ACHN (cell line): Measurements from ENCODE around the gene SEMA6A.
A peak's percentile ranks its signal among the peaks of the same experiment; 100 is the strongest.

Experiments
- DNase-seq: peaks from one replicate; pipeline ENCODE4 v3.0.0-alpha.2; 2015
- in situ Hi-C: cut with HindIII; loops from 2 replicates; pipeline ENCODE4 v1.10.0; 2017; ENCODE audit warnings: low sequenced_read_pairs, low pct_ligation_motif_present, low pct_unique_long_range_greater_than_20kb

SEMA6A gene

DNA sequence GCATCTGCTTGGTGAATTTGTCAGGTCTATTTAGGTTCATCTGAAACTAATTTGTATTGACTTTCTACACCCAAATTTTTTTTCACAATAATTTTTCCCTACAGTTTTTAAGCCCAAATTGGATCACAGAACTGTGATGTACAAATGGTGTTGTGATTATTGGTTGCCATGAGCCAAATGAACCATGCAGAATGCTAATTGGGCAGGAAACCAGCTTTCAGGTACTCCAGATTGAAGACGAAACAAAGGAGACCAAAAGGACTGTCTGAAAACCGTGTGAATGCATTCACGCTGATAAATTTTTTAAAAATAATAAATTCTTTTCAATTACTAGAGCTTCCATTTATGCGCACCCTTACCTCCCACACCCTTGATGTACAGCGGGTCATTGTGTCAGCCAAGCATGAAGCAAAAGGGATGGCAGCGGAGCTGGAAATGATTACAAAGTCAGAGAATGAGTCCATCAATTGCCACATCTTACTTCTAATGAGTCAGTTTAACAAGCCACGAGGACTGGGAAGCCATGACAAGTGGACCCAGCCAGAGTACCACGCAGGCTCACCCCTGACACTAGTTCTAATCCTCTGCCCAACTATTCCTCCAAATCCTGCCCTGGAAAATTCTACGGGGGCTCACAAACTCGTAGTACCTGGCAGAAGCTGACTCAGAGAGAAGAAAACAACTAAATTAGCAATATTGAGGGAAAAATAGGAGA, 66.5 kb downstream of the SEMA6A start:
- in situ Hi-C loops, result no loop called here
- DNase-seq, result no peak

DNA sequence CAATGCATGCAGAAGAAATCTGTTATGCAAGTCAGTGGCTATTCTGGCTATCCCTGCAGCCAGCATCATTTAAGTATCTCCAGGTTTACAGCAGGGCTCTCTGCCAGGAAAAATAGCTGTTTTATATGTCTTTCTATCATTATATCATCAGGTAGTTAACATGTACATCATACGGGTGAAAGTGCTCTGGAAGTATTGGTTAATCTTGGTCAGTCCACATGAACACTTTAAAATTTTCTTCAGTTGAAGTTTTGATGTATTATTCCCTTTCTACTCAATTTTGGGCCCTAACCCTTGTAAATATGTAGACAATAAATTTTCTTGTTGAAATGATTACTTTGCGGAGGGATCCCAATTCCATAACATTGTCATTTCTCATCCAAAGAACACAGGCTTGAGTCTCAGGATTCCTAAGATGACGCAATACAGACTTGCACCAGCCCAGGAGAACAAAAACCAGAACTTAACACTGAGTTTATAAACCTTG, 67.5 kb downstream of the SEMA6A start:
- DNase-seq, result no peak
- in situ Hi-C loops, result no loop called here

DNA sequence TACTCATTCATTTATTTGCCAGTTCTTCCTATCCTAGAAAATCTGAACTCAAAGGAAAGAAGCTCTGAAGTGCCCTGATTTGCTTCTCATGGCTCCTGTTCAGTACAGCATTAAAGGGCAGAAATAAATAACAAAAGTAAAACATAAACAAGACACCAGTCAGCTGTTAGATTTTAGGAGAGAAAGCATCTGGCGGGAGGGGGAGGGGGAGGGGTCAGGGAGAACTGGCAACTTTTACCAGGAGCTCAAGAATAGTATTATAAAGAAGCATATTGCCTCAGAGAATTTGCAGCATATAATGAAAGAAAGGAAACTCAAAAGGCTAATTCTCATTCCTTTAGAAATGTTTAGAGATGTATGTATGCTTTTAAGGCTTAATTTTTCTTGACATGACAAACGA, 68.1 kb downstream of the SEMA6A start:
- DNase-seq, result no peak
- in situ Hi-C loops, result no loop called here

DNA sequence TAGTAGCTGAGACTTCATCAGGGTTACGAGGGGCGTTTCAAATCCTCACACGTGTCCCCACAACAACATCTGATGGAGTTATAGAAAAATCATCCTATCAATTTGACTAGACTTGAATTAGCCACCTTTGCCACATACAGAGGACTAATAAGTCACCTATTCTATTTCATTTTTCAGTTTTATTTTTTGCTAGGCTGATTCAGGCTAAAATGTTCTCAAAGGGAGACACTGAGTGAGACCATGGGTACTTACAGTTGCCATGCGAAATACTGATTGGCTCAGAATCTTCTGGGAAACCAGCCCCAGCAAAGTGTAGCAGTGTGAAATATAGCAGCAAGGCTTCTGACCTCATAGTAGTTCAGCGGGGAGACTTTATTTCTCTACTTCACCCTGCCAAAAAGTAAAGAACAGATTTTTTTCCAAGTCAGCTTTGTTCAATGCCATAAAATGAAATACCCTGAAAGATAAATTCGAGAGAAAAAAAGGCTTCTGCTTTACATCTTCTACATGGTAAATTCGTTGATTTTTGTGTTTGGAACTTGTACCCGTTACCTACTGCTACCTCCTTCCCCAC, 69.9 kb downstream of the SEMA6A start:
- in situ Hi-C loops, result no loop called here

DNA sequence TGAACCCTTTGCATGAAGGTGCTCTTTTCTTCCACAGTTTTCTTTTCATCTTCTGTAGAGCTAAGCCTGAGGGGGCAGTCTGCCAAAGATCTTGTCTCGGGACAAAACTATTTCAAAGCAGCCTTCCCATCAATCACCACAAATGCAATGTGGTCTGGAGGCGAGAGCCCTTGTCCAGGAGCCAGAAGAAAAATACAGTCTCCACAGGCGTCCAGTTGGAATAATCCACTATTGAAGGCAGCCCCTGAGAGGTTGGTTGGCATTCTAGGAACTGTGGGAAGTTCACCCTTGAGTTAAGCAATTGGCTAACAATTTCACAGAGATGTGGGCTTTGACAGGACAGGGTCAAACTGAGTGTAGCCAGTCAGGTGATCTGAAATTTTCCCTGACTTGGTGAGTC, 72.0 kb downstream of the SEMA6A start:
- in situ Hi-C loops, result no loop called here

More for the DNA sequence above, 69.9 kb downstream of the SEMA6A start:
- no peak for DNase-seq

DNA sequence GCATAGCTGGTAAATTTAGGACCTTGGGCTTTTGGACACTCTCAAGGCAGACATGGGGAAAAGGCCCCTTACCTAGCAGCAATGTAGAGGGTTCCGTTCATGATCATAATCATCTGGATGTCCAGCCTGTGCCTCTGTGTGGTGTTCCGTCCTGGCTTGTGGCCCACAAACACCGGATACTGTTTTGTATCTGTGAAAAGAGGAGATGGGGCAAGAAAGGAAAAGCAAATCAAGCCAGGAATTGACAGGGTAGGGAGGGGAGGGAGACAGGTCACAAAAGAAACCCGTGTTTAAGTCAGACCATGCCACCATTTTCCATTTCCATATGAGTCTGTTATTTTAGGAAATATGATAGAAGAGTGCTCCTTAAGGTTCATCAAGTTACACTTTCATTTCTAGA, 72.5 kb downstream of the SEMA6A start:
- in situ Hi-C loops, result no loop called here
- no peak for DNase-seq

More for the DNA sequence above, 72.0 kb downstream of the SEMA6A start:
- peak; percentile 47 for DNase-seq

DNA sequence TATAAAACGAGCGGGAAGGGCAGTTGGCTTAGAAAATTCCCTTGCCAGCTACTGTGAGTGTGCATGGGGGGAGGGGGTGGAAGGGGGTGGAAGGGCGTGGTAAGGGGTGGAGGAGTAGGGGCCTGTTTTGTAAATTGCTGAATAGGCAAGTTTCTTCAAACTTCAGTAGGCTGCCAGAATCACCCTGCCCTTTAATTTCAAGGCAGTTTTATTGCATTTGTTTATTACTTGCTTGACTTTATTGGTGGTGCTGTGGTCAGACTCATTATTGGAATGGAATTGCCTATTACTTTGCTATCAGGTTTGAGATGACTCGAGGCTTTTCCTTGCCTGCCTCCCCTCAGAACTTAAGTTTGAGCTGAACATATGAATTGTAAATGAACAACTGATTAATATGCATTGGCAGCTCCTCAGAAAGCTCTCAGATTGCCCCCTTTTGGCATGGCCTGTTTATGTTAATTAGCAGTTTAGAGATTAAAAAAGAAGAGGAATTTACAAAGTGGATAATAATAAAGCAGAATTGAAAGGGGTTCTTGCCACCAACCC, 76.0 kb downstream of the SEMA6A start:
- in situ Hi-C loops, result no loop called here
- no peak for DNase-seq

DNA sequence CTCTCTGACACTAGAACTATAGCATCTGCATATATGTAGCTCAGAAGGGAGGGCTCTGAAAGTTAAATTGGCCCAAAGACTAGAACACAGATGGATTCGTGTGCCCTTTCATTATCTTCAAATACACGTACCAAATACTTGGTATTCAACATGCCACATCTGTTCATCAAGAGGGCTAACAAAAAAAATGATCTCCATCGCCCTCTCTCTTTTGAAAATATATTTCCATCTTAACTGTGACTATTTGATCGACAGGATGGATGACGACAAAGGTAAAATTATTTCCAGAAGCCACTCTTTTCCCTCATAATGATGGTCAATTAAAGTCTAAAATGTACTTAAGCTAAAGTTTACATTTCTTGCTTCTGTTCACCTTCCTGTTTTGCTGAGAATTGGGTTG, 77.0 kb downstream of the SEMA6A start:
- no peak for DNase-seq
- in situ Hi-C loops, result no loop called here

DNA sequence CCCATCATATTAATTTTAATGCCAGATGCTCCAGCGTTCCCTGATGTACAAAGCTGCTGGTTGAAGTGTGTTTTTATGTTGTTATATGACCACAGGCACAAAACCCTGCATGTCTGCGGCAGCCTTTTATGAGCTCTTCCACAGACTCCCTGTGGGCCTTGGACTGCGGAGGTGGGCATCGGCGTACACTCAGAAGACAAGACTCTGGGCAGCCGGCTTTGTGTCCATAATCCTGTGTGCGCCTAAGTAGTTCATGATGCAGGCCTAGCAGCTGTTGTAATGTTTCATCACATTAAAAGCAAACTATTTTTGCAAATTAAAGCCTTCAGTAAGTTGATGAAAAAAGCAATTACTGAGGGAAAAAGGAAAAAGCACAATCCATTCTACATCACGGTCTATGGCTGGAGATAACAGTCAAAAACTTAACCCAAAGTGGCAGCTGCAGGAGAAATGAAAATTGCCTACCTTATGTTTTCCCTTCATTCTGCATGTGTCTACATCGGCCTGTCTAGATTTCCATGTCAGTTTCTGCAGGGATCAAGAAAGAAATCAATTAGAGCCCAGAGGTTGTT, 78.8 kb downstream of the SEMA6A start:
- in situ Hi-C loops, result no loop called here
- DNase-seq, result no peak

DNA sequence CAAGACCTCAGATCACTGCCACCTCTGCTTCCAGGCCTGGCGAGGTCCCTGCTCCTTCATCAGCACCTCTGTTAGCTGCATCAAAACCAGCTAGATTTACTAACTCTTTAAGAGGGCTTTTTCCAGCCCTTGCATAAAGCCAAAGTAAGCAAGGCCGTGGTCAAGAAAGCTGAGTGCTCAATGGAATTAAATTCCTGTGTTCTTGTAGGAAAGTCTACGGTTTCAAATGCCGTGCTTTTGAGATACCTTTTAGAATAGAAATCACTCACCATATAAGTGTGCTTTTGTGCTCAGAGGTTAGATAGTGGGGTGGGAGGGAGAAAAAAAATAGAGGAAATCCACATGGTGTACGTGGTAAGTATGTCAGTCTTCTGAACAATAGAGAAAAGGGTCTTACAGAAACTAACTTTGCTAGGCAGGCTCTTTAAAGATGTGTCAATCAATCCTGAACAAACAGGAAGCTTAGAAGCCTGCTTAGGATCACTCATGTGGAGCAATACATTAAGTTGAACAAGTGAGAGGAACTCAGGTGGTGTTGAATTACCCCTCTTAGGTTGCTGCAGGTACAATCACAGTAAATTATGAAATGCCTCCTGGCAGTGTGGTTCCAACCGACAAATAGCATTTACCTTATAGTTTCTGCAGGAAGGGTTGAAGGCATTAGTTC, 79.7 kb downstream of the SEMA6A start:
- in situ Hi-C loops, result no loop called here
- no peak for DNase-seq

DNA sequence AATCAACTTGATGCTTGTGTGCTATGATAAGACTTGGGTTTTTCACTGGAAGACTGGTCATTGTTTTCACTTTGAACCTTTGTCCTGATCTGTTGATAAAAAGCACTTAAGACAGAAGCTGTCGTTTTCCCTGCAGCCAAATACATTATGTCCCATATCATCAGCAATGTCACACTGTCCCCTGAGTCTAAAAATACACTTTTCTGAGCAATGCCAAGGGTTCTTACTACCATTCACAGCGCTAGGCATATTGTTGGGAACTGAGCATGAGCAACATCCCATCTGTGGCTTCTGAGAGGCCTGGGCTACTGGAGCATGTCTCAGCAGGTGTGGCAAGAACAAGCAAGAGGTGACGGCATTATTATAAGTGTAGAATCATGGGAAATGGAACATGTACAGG, 81.8 kb downstream of the SEMA6A start:
- no peak for DNase-seq
- in situ Hi-C loops, result no loop called here

DNA sequence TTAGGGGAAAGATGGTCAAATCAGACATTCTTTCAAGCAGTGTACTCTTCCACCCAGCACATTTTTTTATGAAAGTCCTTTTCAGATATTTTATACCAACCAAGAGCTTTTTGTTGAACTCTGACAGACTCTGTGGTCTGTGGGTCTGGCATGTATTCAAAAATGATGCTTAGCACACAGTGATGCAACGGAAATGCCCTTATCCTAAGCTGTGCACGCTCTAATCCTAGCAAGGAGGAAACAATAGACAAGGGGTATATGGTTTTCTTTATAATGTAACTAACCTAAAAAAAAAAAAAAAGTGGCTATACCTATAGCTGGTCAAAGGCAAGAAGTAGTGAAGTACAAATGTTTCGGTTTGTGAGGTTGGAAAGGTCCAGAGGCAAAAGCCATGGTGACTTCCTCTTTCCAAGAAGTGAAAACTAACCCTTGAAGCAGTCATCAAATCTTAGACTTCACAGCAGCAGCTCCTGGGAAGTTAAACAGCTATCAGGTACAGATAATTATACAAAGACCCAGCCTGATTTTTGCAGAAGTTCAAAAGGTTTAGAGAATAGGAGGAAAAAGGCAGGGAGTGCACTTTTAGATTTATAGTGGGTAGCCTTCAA, 82.5 kb downstream of the SEMA6A start:
- DNase-seq, result peak; percentile 67
- in situ Hi-C loops, result no loop called here

DNA sequence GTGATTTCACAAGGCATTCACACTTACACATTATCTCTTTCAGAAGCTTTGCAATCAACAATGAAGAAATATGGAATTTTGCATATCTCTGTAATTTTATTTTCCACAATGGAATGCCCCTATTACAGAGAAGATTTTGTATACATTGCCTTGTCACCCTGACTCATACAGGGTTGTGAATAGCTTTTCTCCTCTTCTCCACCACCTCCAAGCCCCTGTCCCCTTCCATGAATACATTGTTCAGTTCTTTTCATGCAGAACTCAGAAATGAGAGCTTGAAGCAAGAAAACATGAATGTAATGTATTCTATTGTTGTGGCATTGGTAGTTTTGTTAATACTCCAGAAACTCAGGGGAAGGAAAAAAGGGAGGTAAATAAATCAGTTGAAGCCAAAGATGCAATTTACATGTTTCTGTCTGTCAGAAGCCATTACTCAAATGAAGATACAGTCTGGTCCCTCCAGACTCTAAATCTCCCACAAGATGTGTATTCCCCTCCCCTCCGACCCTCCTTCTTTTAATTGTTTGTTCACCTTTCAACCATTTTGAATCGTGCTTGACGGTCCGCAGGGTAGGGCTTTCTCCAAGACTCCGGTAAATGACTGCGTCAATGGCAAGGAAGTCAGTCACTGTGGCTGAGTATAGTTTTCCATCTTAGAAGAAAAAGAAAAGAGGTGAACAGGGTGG, 86.1 kb downstream of the SEMA6A start:
- in situ Hi-C loops, result no loop called here

DNA sequence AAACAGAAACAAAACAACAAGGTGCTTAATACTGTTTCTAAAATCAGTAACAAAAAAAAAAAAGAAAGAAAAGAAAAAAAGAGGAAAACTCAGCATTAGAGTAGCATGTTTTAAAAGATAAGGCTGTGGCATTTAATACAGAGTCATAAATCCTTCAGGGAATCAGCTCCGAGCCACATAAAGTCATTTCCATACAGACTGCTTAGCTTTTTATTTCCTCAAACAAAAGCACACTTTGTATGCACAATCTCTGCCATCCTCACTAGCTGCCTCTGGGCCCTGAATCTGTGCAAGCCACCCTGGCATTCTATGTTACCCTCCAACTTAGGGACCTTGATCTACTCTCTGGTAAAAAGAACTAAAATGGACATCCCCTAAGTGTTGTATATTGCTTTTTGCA, 87.6 kb downstream of the SEMA6A start:
- in situ Hi-C loops, result no loop called here
- DNase-seq, result no peak

More for the DNA sequence above, 86.1 kb downstream of the SEMA6A start:
- DNase-seq, result no peak

DNA sequence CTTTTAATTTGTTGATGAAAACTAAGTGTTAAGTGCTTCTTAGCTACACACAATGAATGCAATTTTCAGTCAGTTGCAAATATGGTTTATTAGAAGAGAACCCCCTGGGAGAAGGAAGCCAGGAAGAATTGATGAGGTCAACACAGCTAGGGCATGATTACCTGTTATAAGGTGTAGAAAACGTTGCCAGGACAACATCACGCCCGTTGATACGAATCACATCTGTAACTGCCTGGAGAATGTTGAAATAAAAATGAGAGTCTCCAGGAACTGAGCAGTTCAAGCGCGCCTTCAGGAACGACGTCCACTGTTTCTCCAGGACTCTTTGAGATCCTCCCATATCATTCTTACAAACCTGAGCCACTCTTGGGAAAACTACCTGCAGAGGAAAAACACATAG, 88.0 kb downstream of the SEMA6A start:
- in situ Hi-C loops, result no loop called here
- no peak for DNase-seq

DNA sequence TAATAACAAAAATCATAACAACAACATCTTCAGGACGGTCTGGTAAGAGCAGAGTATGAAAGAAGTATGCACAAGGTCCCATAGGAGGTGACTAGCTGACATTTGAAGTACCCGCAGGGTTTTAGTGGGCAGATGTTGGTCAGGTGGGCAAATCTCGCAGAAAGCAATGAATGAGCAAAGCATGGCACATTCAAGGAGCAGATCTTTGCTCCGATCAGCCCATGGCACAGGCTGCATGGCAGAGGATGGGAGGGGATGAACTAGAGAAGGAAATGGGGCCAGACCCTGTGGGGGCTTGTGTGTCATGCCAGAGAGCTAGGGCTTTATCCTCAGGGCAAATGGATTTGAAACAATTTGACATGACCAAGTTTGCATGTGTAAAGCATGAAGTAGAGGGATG, 90.0 kb downstream of the SEMA6A start:
- in situ Hi-C loops, result no loop called here
- DNase-seq, result no peak

DNA sequence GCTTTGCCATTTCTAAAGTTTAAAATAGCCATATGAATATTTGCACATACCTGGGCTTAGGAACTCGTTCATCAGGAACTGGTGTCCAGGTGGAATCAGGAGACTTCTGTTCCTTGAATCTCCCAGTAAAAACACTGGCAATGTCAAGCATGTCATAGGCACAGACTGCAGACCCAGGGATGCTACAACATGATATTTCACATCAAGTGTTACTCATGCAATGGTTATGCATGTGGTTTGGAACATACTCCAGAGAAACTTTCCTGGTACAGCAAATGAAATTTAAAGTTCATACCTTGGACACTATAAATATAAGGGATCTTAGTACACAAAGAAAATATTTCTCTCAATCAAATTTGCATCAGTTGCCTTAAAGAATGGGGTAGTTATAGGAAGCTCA, 92.2 kb downstream of the SEMA6A start:
- in situ Hi-C loops, result no loop called here
- no peak for DNase-seq

DNA sequence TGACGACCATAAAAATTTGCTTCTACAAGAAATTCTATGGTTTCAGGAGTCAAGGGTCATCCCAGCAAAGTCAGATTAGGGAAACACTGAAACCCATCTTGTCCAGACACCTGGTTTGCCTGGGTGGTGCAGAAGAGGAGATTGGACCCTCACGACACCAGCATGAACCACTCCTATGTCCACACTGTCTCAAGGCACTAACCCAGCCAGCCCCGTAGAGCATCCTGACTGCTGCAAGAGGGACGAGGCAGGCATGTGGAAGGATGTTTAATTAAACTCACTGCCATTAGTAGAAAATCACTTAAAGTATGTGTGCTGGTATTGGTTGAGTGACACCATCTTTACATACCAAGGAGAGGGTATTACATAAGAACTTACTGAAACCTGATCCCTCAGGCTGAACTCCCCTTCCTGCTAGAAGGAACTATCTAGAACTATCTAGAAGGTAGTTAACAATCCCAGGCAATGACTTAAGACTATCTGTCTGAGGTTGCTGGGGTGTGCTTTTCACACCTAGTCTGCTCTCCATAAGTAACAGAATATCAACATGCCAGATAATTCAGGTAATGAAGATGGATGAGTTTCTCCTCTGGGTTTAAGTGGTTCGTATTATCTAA, 93.6 kb downstream of the SEMA6A start:
- in situ Hi-C loops, result no loop called here
- no peak for DNase-seq
